GM12875 (cell line): ENCODE data around the gene CIB1.
A peak's percentile ranks its signal among the peaks of the same experiment; 100 is the strongest.

Source experiments
- H3K4me3 ChIP-seq: one replicate; pipeline ENCODE4 v1.5.1; 2011; ENCODE audit warnings: low read depth, low read length, control low read depth
- TF ChIP-seq, protein P1 (sequence below): IDR thresholded peaks from 2 replicates; pipeline ENCODE4 v1.5.1; 2011; ENCODE audit warnings: low read depth, mild to moderate bottlenecking, control low read depth, inconsistent platforms, low read length, moderate library complexity, borderline replicate concordance; ENCODE audit not compliant: insufficient read depth

CIB1 gene

DNA sequence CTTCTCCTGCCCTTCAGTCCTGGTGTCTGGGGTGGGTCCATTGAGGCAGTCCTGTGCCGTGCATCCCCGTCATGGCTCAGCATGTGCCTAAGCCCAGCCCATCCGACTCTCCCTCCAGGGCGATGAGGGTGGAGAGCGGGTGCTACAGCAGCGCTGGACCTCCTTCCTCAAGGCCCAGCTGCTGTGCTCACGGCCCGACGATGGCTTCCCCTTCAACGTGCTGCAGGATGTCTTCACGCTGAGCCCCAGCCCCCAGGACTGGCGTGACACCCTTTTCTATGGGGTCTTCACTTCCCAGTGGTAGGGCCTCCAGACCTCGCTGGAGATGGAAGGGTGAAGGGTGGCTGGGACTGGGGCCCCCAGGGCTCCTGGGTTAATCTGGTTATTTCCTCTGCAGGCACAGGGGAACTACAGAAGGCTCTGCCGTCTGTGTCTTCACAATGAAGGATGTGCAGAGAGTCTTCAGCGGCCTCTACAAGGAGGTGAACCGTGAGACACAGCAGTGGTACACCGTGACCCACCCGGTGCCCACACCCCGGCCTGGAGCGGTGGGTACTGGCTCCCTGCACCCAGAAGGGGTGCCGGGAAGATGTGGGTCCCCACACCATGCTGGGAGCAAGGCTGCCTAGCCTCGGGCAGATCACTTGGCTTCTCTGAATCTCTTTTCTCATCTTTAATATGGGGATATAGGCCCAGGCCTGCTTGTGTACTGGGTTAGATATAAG, 10.1 kb downstream of the CIB1 start:
- TF ChIP-seq, protein P1, sequence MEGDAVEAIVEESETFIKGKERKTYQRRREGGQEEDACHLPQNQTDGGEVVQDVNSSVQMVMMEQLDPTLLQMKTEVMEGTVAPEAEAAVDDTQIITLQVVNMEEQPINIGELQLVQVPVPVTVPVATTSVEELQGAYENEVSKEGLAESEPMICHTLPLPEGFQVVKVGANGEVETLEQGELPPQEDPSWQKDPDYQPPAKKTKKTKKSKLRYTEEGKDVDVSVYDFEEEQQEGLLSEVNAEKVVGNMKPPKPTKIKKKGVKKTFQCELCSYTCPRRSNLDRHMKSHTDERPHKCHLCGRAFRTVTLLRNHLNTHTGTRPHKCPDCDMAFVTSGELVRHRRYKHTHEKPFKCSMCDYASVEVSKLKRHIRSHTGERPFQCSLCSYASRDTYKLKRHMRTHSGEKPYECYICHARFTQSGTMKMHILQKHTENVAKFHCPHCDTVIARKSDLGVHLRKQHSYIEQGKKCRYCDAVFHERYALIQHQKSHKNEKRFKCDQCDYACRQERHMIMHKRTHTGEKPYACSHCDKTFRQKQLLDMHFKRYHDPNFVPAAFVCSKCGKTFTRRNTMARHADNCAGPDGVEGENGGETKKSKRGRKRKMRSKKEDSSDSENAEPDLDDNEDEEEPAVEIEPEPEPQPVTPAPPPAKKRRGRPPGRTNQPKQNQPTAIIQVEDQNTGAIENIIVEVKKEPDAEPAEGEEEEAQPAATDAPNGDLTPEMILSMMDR: no peak
- H3K4me3 ChIP-seq: no peak overlapping the region

DNA sequence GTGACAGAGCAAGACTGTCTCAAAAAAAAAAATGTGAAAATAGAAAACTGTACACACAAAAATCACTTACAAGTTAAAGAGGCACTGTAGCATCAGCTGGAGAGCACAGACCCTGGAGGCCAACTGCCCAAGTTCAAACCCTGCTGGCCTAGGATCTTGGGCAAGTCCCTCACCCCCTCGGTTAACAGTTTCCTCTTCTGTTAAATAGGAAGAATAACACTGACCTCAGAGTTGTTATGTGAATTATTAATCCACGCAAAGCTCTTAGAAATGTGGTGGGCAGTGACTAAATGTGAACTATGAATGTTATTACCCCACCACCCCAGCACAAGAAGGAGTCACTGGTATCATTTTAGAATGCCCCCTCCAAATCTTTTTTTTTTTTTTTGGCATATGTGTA, 11.2 kb downstream of the CIB1 start:
- TF ChIP-seq, protein P1: no peak
- H3K4me3 ChIP-seq: no peak overlapping the region

DNA sequence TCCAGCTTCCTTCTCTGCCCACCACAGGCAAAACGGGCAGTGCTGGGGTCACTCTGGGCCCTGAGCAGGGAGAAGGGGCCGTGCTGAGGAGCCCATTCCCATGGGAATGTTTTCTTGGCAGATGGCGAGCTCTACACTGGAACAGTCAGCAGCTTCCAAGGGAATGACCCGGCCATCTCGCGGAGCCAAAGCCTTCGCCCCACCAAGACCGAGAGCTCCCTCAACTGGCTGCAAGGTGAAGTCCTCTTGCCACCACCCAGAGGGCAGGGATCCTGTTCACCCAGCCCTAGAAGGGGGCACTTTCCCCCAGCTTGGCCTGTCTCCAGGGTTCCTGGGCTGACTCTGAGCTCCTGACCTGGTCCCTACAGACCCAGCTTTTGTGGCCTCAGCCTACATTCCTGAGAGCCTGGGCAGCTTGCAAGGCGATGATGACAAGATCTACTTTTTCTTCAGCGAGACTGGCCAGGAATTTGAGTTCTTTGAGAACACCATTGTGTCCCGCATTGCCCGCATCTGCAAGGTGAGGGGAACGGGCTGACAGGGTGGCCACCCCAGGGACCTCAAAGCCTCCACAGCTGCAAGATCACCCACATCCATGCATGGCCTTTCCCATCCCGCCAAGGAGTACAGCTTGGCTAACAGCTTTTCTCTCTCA, 12.4 kb downstream of the CIB1 start:
- H3K4me3 ChIP-seq: no peak overlapping the region
- TF ChIP-seq, protein P1: peak; percentile 82

DNA sequence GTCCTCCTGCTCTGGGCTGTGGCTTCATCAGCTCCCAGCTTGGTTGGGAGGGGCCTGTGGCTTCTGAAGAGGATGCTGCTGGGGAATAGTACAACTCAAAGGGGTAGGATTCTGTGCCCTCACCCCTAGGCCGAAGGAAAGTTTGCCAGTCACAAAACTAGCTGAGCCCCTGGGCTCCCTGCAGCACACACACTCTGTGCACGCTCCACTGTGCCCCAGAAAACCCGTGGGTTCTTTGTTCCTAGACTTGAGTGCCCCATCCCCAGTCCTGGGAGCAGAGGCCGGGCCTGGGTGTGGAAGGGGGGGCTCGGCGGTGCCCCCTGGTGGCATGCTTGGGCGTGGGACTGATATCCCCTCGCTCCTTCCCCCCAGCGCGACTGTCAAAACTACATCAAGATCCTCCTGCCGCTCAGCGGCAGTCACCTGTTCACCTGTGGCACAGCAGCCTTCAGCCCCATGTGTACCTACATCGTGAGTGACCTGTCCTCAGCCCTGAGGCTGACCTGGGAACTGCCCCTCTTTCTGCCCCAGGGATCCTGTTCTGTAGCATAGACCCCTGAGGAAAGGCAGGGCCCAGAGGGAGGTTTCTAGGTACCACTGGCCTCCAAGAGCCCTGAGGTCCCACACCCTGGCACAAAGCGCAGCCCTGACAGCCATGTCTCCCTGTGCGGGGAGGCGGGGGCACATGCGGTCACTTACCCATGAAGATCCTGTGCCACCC, 14.2 kb downstream of the CIB1 start:
- TF ChIP-seq, protein P1: peak; percentile 83
- no peak overlapping the region for H3K4me3 ChIP-seq

DNA sequence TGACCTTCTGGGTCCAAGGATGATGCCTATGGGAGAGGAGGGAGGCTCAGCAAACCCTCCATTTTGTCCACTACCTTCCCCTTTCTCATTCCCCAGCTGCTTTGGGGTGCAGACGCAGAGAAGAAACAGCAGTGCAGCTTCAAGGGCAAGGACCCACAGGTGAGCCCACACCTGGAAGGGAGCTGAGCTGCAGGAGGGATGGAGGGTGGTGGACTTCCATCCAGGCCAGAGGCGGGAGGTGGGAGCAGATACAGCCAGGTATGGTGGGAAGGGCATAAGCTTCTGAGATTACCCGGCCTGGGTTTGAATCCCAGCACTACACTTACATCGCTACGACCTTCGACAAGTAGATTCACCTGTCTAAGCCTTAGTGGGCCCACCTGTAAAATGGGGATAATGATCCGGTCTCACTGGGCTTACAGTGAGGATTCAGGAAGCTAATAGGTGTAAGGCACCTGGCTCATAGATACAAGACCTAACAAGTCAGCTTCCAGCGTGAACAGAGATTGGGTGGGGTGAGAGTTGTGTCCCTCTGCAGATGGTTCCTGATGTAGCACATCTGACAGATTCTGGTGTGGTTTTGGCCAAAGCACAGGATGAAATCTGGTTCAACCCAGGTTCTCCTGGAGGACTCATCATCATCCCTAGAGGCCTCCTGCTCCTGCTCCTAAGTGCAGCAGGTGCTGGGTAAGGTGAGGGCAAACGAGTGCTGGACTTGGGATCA, 15.9 kb downstream of the CIB1 start:
- H3K4me3 ChIP-seq: no peak overlapping the region
- TF ChIP-seq, protein P1: no peak

DNA sequence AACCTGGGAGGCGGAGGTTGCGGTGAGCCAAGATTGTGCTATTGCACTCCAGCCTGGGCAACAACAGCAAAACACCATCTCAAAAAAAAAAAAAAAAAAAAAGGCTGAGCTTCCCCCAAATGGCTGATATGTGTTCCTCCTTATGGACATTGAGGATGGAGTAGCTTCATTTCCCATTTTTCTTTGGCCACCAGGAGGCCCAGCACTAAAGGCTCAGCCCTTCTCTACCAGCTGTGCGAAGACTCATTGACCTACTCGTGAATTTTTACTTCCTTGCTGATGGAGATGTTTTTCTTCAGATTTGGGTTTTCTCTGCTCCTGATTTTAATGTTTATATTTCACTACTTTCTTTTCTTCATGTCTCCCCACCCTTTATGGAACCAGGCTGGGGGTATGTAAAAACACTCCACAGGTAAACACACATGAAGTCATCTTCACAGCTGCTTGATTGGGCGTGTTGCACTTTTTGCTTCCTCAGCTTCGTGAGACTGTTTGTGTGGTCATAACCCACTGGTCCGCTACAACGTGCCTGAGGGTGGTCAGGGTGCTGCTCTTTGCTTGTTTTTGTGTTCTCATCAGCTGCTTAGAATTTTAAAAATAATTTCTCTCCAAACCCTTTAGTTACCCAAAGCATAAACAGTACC, 19.1 kb downstream of the CIB1 start:
- TF ChIP-seq, protein P1: 0 out of 2 replicates have a peak, but pooled peaks have one; percentile 12
- H3K4me3 ChIP-seq: no peak overlapping the region
